Epidermal melanocyte (primary cell): ENCODE data around the gene TTC32.
"Not testable (repeated sequence)": the region's sequence is repeated elsewhere in the genome, so short reads cannot be mapped to it uniquely, and the experiment has no call there.

Experiments used
- DNase-seq: peaks from one replicate; pipeline ENCODE4 v3.0.0; 2011; ENCODE audit warnings: low spot score; ENCODE audit not compliant: insufficient read length

Gene TTC32

GRCh38 chr2:19899985-19900930 is 1.5 kb downstream of the TTC32 start:
- no peak for DNase-seq

- no peak for DNase-seq
Measured at GRCh38 chr2:19898592-19899329, 3.0 kb downstream of the TTC32 start.

- no peak for DNase-seq
Measured at GRCh38 chr2:19897623-19898245, 4.0 kb downstream of the TTC32 start.

- DNase-seq = no peak
Measured at GRCh38 chr2:19895535-19895934, 6.2 kb downstream of the TTC32 start.

- no peak for DNase-seq
Measured at GRCh38 chr2:19894134-19894792, 7.5 kb downstream of the TTC32 start.

- DNase-seq = no peak
Measured at GRCh38 chr2:19893520-19894133, 8.2 kb downstream of the TTC32 start.

- DNase-seq = not testable (repeated sequence)
Measured at GRCh38 chr2:19891971-19892370, 9.8 kb downstream of the TTC32 start.

- DNase-seq = no peak
Measured at GRCh38 chr2:19890104-19890503, 11.7 kb downstream of the TTC32 start.

- no peak for DNase-seq
Measured at GRCh38 chr2:19888831-19889230, 13.0 kb downstream of the TTC32 start.

GRCh38 chr2:19887510-19887909 is 14.3 kb downstream of the TTC32 start:
- no peak for DNase-seq

- DNase-seq = no peak
Measured at GRCh38 chr2:19886261-19886660, 15.5 kb downstream of the TTC32 start.

GRCh38 chr2:19885791-19886190 is 16.0 kb downstream of the TTC32 start:
- no peak for DNase-seq

GRCh38 chr2:19883971-19884720 is 17.6 kb downstream of the TTC32 start:
- DNase-seq = no peak

GRCh38 chr2:19883486-19883885 is 18.3 kb downstream of the TTC32 start:
- no peak for DNase-seq

GRCh38 chr2:19882286-19882685 is 19.5 kb downstream of the TTC32 start:
- DNase-seq = no peak

- DNase-seq = no peak
Measured at GRCh38 chr2:19881908-19882265, 19.9 kb downstream of the TTC32 start.

GRCh38 chr2:19881221-19881907 is 20.4 kb downstream of the TTC32 start:
- no peak for DNase-seq

- DNase-seq = not testable (repeated sequence)
Measured at GRCh38 chr2:19880191-19880590, 21.6 kb downstream of the TTC32 start.

GRCh38 chr2:19879120-19879519 is 22.7 kb downstream of the TTC32 start:
- DNase-seq = no peak
